ENCODE data around the gene SELENOK. TPM values are rescaled to one million over a fixed set of nuclear protein-coding genes. Genes with fewer than 3 reads are reported as not detected.

The SELENOK gene
- total RNA-seq, 1 experiment from 2014 or later: 21.9 TPM

DNA sequence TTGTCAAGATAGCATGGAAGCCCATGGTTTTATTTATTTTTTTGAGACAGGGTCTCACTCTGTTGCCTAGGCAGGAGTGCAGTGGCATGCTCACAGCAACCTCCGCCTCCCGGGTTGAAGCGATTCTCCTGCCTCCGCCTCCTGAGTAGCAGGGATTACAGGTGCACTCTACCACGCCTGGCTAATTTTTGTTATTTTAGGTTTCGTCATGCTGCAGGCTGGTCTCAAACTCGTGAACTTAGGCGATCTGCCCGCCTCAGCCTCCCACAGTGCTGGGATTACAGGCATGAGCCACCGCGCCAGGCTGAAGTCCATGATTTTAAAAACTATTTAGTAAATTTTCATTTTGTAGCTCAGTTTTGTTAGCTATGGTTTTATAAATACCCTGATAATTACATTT, 7.0 kb downstream of the SELENOK start:
- intact Hi-C loops (cut with micrococcal nuclease; ENCODE audit: unreplicated experiment): no loop called here
- no peaks in the 10 kb centered on the region for H3K9me2 ChIP-seq (ENCODE audit: insufficient read depth)
- H3K36me3 ChIP-seq (ENCODE audit: low read depth): peaks cover 8% of the 10 kb centered on the region; the same call in 1 of the 2 replicates
- H3K4me2 ChIP-seq: no peak overlapping the region
- H2AFZ ChIP-seq: no peak overlapping the region
- no peaks in the 10 kb centered on the region; the same call in 1 of the 2 replicates for H4K20me1 ChIP-seq (ENCODE audit: insufficient read depth)
- no peak overlapping the region for H3K4me3 ChIP-seq
- no peaks in the 10 kb centered on the region for H3K27me3 ChIP-seq (ENCODE audit: insufficient read depth, low read depth)
- peaks cover 23% of the 10 kb centered on the region for H3K79me2 ChIP-seq (ENCODE audit: low read depth)
- no peak for DNase-seq
- no TSS peak for BruUV-seq (replicated peaks)
- no peak overlapping the region for H3K27ac ChIP-seq
- CTCF ChIA-PET: no interaction called here
- POLR2A ChIA-PET (ENCODE audit: unreplicated experiment): no interaction called here
- H3K4me1 ChIP-seq (replicated peaks; ENCODE audit: insufficient read depth): peaks cover 9% of the 10 kb centered on the region
- no peaks in the 10 kb centered on the region for H3K9me3 ChIP-seq (ENCODE audit: insufficient read depth, low read depth)
- no peaks in the 10 kb centered on the region; the same call in 1 of the 2 replicates for H3F3A ChIP-seq (ENCODE audit: insufficient read depth, low read depth)
- TF ChIP-seq, protein P1, sequence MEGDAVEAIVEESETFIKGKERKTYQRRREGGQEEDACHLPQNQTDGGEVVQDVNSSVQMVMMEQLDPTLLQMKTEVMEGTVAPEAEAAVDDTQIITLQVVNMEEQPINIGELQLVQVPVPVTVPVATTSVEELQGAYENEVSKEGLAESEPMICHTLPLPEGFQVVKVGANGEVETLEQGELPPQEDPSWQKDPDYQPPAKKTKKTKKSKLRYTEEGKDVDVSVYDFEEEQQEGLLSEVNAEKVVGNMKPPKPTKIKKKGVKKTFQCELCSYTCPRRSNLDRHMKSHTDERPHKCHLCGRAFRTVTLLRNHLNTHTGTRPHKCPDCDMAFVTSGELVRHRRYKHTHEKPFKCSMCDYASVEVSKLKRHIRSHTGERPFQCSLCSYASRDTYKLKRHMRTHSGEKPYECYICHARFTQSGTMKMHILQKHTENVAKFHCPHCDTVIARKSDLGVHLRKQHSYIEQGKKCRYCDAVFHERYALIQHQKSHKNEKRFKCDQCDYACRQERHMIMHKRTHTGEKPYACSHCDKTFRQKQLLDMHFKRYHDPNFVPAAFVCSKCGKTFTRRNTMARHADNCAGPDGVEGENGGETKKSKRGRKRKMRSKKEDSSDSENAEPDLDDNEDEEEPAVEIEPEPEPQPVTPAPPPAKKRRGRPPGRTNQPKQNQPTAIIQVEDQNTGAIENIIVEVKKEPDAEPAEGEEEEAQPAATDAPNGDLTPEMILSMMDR (conservative IDR thresholded peaks at IDR 0.05): no peak
- no peak for TF ChIP-seq EZH2 (IDR thresholded peaks at IDR 0.05; ENCODE audit: low read depth)

DNA sequence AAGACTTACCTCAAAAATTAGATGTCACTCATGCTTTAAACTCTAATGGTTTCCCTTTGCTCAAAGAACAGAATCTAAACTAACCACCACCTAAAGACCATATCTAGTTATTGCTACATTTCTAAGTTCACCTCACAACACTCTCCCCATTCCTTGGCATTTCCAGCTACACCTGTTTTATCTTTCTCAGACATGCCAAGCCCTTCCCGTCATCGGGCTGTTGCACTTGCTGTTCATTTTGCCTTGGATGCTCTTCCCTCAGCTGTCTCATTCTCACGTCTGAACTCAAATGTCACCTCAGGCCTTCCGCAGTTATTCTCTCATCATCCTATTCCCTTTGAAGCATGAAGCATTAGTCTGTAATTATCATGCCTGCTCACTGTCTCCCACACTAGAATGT, 8.7 kb downstream of the SELENOK start:
- Histone ChIP-seq H3F3A (ENCODE audit: insufficient read depth, low read depth) (no peaks in the 10 kb centered on the region; the same call in 1 of the 2 replicates), H3K27ac (no peak overlapping the region), H3K79me2 (ENCODE audit: low read depth) (peaks cover 14% of the 10 kb centered on the region), H3K4me3 (no peak overlapping the region), H3K9me3 (ENCODE audit: insufficient read depth, low read depth) (no peaks in the 10 kb centered on the region), H3K4me1 (replicated peaks; ENCODE audit: insufficient read depth) (peaks cover 9% of the 10 kb centered on the region), H3K27me3 (ENCODE audit: insufficient read depth, low read depth) (no peaks in the 10 kb centered on the region), H3K9me2 (ENCODE audit: insufficient read depth) (no peaks in the 10 kb centered on the region), H3K36me3 (ENCODE audit: low read depth) (peaks cover 11% of the 10 kb centered on the region; the same call in 1 of the 2 replicates), H4K20me1 (ENCODE audit: insufficient read depth) (no peaks in the 10 kb centered on the region), H3K4me2 (no peak overlapping the region), H2AFZ (no peak overlapping the region)
- intact Hi-C loops (cut with micrococcal nuclease; ENCODE audit: unreplicated experiment): no loop called here
- ChIA-PET CTCF (no interaction called here), POLR2A (ENCODE audit: unreplicated experiment) (no interaction called here)
- no peak for TF ChIP-seq EZH2 (IDR thresholded peaks at IDR 0.05; ENCODE audit: low read depth)
- TF ChIP-seq, protein P1 (conservative IDR thresholded peaks at IDR 0.05): no peak
- BruUV-seq (replicated peaks): no TSS peak
- DNase-seq: no peak

DNA sequence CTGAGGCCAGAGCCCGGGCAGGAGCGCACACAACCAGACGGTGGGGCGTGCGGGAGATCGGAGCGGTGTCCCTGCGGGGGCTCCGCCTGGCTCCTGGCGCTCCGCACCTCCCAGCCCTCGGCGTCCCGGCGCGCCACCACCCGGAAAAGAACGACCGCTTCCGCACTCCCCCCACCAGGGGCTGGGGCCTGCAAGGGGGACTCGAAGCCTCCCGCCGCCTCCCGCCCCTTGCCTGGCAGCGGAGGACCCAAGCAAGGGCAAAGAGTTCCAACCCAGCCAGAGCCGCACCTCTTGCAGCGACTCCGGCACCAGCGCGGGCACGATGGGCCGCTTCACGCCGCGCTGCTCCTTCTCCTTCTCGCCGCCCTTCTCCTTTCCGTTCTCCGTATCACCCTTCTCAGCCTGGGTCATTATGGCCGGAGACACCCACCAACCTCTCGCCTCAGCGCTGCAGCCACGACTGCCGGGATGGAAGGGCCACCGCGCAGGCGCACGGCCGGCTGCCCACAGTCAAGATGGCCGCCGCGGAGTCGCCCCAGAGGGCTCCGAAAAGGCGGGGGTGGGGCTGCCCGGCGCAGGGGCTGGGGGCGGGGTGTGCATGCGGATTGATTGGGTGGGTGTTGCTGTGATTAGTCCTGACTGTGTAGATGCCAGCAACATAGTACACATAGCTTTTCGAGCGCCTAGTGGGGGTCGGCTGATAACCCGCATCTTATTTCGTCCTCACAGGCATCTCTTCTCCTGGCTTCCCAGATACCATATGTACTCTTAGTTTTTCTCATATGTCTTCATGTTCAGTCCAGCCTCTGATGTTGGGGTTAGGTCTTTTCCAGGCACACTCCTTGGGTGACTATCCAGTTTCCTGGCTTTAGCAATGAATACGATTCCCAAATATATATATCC, 9.7 kb downstream of the SELENOK start, which contains the start of gene ACTR8:
TSS of gene ACTR8 (minus strand) at position 462 of the 903 bp plus-strand sequence. CDS start at position 411, 51 bp downstream.
- Histone ChIP-seq H3K4me3 (peak within 1 kb of the TSS; percentile 94), H3K27ac (no peak within 1 kb of the TSS), H4K20me1 (ENCODE audit: insufficient read depth) (no peaks in the 10 kb centered on the region), H3K27me3 (ENCODE audit: insufficient read depth, low read depth) (no peaks in the 10 kb centered on the region), H3K9me2 (ENCODE audit: insufficient read depth) (no peaks in the 10 kb centered on the region), H3K9me3 (ENCODE audit: insufficient read depth, low read depth) (no peaks in the 10 kb centered on the region), H3K36me3 (ENCODE audit: low read depth) (peaks cover 16% of the 10 kb centered on the region; the same call in 1 of the 2 replicates), H3F3A (ENCODE audit: insufficient read depth, low read depth) (no peaks in the 10 kb centered on the region; the same call in 1 of the 2 replicates), H3K79me2 (ENCODE audit: low read depth) (peaks cover 14% of the 10 kb centered on the region), H3K4me2 (peak within 1 kb of the TSS; percentile 95), H3K4me1 (replicated peaks; ENCODE audit: insufficient read depth) (peaks cover 9% of the 10 kb centered on the region), H2AFZ (peak within 1 kb of the TSS; percentile 88)
- ChIA-PET POLR2A (ENCODE audit: unreplicated experiment) (no interaction called here), CTCF (no interaction called here)
- intact Hi-C loops (cut with micrococcal nuclease; ENCODE audit: unreplicated experiment): loop anchor here (1.0 kb wide), 1 partner anchor 9 kb away; the partner anchor contains the start of gene SELENOK
- TSS peak; percentile 58 for BruUV-seq (replicated peaks)
- TF ChIP-seq, protein P1 (conservative IDR thresholded peaks at IDR 0.05): no peak
- DNase-seq: peak; percentile 58 to 85
